SHP77 treated with DMSO at 0.1 percent for 48 hours (cell line): ENCODE data around the gene BACE2.
"Not testable (repeated sequence)": the region's sequence is repeated elsewhere in the genome, so short reads cannot be mapped to it uniquely, and the experiment has no call there.

ENCODE experiments used
- DNase-seq: peaks from one replicate; lab custom pipeline; 2025; lab: John Stamatoyannopoulos, UW

The BACE2 gene

GRCh38 chr21:41240040-41240439 lies 72.1 kb downstream of the BACE2 start:
- no peak for DNase-seq

- DNase-seq, result peak; percentile 67
These were observed 73.4 kb downstream of the BACE2 start for GRCh38 chr21:41241341-41241740.

GRCh38 chr21:41242238-41242829 lies 74.4 kb downstream of the BACE2 start:
- DNase-seq, result peak; percentile 5

GRCh38 chr21:41243107-41243506 lies 75.1 kb downstream of the BACE2 start:
- DNase-seq, result no peak

GRCh38 chr21:41244266-41244880 lies 76.4 kb downstream of the BACE2 start:
- not testable (repeated sequence) for DNase-seq

GRCh38 chr21:41245509-41246135 lies 77.7 kb downstream of the BACE2 start:
- DNase-seq, result no peak

- DNase-seq, result peak; percentile 8
These were observed 78.8 kb downstream of the BACE2 start for GRCh38 chr21:41246808-41247207.

GRCh38 chr21:41247561-41248545 lies 79.9 kb downstream of the BACE2 start:
- DNase-seq, result peak; percentile 89

GRCh38 chr21:41249476-41249875 lies 81.5 kb downstream of the BACE2 start:
- no peak for DNase-seq

- DNase-seq, result no peak
These were observed 82.6 kb downstream of the BACE2 start for GRCh38 chr21:41250519-41250918.

- no peak for DNase-seq
These were observed 84.1 kb downstream of the BACE2 start for GRCh38 chr21:41251961-41252642.

- DNase-seq, result no peak
These were observed 86.2 kb downstream of the BACE2 start for GRCh38 chr21:41254090-41254700.

- DNase-seq, result no peak
These were observed 87.2 kb downstream of the BACE2 start for GRCh38 chr21:41255190-41255589.

GRCh38 chr21:41256231-41256630 lies 88.3 kb downstream of the BACE2 start:
- DNase-seq, result not testable (repeated sequence)

- no peak for DNase-seq
These were observed 89.1 kb downstream of the BACE2 start for GRCh38 chr21:41256771-41257702.

GRCh38 chr21:41258617-41259016 lies 90.7 kb downstream of the BACE2 start:
- DNase-seq, result peak; percentile 52

- no peak for DNase-seq
These were observed 92.5 kb downstream of the BACE2 start for GRCh38 chr21:41260428-41260827.

- no peak for DNase-seq
These were observed 99.4 kb downstream of the BACE2 start for GRCh38 chr21:41267346-41267745.

- no peak for DNase-seq
These were observed 101.6 kb downstream of the BACE2 start for GRCh38 chr21:41269535-41269934.

GRCh38 chr21:41277196-41277595 lies 109.2 kb downstream of the BACE2 start:
- no peak for DNase-seq
